ENCODE results near the gene SLC23A3.

SLC23A3 gene

DNA sequence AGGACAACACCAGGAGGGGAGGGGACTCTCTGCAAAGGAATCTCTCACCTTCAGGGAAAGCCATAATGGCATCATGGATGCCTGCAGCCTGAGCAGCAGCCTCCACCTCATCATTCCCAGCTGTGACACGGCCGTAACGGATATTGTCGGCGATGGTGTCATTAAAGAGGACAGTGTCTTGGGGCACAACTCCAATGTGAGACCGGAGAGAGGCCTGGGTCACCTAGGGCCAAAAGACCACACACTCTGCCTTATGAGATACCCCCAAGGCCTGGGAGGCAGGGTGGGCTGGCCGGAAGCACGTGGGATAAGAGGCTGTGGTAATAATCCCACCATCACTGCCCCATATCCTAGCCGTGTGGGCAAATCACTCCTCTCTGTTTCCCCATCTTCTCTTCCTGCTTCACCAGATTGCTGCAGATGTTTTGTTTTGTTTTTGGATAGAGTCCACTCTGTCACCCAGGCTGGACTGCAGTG, 41.1 kb upstream of the SLC23A3 start:
- H3K27me3 ChIP-seq (ENCODE audit: control insufficient read depth in 1 of 2, insufficient read depth in 2 of 2, low read length in 2 of 2) = no peaks in the 10 kb centered on the region
- H3K9me3 ChIP-seq (ENCODE audit: control insufficient read depth in 2 of 2, low read length in 2 of 2) = no peaks in the 10 kb centered on the region
- peaks cover 22% of the 10 kb centered on the region for H3K4me1 ChIP-seq (ENCODE audit: control insufficient read depth, insufficient read depth, low read length)
- no peak overlapping the region for H3K27ac ChIP-seq (ENCODE audit: low read length)
- H3K36me3 ChIP-seq (ENCODE audit: control insufficient read depth in 2 of 2, insufficient read depth in 2 of 2, low read length in 2 of 2) = peaks cover 40 to 57% of the 10 kb centered on the region in 2 donors
- H3K9ac ChIP-seq (ENCODE audit: low read length in 2 of 2) = no peak overlapping the region
- H3K4me3 ChIP-seq (ENCODE audit: low read length in 2 of 2) = no peak overlapping the region

DNA sequence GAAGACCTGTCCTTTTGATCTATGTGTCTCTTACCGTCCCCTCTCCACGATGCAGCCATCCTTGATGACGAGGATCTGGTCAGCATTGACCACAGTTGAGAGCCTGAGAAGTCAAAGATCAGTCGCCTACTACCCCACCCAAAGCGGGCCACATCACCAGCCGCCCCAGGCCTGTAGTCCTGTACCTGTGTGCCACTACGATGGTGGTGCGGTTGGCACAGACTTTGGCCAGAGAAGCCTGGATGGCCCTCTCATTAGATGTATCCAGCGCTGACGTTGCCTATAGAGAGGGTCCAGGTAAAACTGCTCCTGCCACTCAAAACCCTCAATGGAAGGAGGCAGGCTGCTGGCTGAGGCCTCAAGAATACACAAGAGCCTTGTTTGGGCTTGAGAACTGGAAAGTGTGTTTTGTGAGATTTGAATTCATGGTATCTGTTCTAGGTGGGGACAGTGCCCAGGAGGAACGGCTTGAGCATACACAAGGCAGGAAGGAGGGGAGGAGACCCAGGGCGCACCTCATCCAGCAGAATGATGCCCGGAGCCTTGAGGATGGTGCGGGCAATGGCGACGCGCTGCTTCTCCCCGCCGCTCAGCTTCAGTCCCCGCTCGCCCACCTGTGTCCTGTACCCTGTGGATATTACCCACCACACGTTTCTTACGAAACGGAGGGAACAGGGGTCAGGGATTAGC, 40.5 kb upstream of the SLC23A3 start:
- Histone ChIP-seq H3K27ac (ENCODE audit: low read length) (no peak overlapping the region), H3K9ac (ENCODE audit: low read length in 2 of 2) (no peak overlapping the region), H3K4me1 (ENCODE audit: control insufficient read depth, insufficient read depth, low read length) (peaks cover 22% of the 10 kb centered on the region), H3K9me3 (ENCODE audit: control insufficient read depth in 2 of 2, low read length in 2 of 2) (no peaks in the 10 kb centered on the region), H3K27me3 (ENCODE audit: control insufficient read depth in 1 of 2, insufficient read depth in 2 of 2, low read length in 2 of 2) (no peaks in the 10 kb centered on the region), H3K4me3 (ENCODE audit: low read length in 2 of 2) (no peak overlapping the region), H3K36me3 (ENCODE audit: control insufficient read depth in 2 of 2, insufficient read depth in 2 of 2, low read length in 2 of 2) (peaks cover 38 to 55% of the 10 kb centered on the region in 2 donors)

DNA sequence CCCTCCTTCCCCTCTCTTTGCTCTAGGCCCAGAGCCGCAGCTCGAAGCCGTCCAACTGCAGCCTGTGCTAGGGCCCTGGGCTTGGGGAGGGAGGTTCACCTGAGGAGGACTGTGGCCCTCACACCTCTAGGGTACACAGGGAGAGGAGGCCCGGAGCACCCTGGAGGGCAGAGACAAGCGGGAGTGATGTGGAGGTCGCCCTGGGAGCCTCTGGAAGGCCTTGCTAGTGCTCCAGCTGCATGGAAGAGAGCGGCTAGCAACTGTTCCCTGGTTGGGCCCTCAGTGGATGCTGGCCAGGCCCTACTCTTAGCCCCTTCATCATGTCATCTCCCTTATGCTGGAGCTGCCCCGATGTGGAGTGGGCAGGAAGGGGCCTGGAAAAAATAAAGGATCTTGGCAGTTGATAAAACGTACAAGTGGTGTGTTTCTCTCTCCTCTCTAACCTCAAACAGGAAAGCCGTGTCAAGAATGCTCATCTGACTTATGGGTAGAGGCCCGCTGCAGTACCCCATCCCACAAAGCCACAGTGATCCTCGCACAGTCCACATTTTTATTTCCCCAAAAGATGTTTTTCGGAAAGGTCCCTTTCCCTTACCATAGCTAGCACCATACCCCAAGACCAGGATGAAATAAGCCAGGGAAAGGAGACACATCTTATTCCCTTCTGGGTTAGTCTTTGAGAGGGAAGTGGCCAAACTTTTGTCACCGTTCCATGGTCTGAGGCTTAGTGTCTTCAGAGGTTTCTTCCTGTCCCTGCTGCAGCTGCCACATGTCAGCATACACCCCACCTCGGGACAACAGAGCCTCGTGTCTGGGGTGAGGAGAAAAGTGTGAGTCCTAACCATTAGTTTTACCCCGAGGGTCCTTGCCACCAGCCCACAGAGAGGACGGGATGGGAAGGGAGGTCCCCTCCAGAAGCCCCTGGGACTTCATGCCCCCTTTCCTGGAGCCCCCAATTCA, 39.7 kb upstream of the SLC23A3 start:
- H3K9ac ChIP-seq (ENCODE audit: low read length in 2 of 2) = no peak overlapping the region
- H3K4me3 ChIP-seq (ENCODE audit: low read length in 2 of 2) = no peak overlapping the region
- H3K9me3 ChIP-seq (ENCODE audit: control insufficient read depth in 2 of 2, low read length in 2 of 2) = no peaks in the 10 kb centered on the region
- peaks cover 22% of the 10 kb centered on the region for H3K4me1 ChIP-seq (ENCODE audit: control insufficient read depth, insufficient read depth, low read length)
- peaks cover 34 to 47% of the 10 kb centered on the region in 2 donors for H3K36me3 ChIP-seq (ENCODE audit: control insufficient read depth in 2 of 2, insufficient read depth in 2 of 2, low read length in 2 of 2)
- no peaks in the 10 kb centered on the region for H3K27me3 ChIP-seq (ENCODE audit: control insufficient read depth in 1 of 2, insufficient read depth in 2 of 2, low read length in 2 of 2)
- H3K27ac ChIP-seq (ENCODE audit: low read length) = no peak overlapping the region

DNA sequence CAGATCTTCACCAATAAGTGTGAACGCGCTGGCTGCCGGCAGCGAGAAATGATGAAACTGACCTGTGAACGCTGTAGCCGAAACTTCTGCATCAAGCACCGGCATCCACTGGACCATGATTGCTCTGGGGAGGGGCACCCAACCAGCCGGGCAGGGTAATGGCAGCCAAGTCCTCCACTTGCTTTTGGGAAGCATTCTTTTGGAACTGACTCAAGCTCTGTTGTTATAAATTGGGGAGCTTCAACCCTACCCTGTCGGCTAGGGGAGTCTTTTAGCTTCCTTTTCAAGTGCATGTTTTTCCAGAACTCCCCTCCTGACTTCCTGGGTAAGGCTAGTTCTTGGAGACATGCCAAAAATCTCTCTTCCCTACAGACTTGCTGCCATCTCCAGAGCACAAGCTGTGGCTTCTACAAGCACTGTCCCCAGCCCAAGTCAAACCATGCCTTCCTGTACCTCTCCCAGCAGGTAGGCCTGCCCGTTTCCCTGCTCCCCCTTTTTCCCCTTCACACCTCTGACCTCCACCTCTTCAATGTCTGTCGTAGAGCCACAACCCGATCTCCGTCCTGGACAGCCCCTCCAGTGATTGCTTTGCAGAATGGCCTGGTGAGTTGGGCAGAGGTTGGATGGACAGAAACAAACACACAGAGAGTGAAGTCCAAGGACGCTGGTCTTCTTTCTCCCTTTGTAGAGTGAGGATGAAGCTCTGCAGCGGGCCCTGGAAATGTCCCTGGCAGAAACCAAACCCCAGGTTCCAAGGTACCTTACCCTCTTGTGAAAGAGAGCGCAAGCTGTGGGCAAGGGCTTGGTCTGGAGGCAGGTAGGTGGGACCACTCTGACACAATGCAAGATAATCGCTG, 38.3 kb upstream of the SLC23A3 start:
- H3K36me3 ChIP-seq (ENCODE audit: control insufficient read depth in 2 of 2, insufficient read depth in 2 of 2, low read length in 2 of 2) = peaks cover 22 to 33% of the 10 kb centered on the region in 2 donors
- H3K4me3 ChIP-seq (ENCODE audit: low read length in 2 of 2) = peak overlapping the region; percentile 54 to 93
- no peaks in the 10 kb centered on the region for H3K9me3 ChIP-seq (ENCODE audit: control insufficient read depth in 2 of 2, low read length in 2 of 2)
- H3K27me3 ChIP-seq (ENCODE audit: control insufficient read depth in 1 of 2, insufficient read depth in 2 of 2, low read length in 2 of 2) = no peaks in the 10 kb centered on the region
- peak overlapping the region; percentile 55 to 69 for H3K9ac ChIP-seq (ENCODE audit: low read length in 2 of 2)
- peak overlapping the region; percentile 92 for H3K27ac ChIP-seq (ENCODE audit: low read length)
- H3K4me1 ChIP-seq (ENCODE audit: control insufficient read depth, insufficient read depth, low read length) = peaks cover 22% of the 10 kb centered on the region

DNA sequence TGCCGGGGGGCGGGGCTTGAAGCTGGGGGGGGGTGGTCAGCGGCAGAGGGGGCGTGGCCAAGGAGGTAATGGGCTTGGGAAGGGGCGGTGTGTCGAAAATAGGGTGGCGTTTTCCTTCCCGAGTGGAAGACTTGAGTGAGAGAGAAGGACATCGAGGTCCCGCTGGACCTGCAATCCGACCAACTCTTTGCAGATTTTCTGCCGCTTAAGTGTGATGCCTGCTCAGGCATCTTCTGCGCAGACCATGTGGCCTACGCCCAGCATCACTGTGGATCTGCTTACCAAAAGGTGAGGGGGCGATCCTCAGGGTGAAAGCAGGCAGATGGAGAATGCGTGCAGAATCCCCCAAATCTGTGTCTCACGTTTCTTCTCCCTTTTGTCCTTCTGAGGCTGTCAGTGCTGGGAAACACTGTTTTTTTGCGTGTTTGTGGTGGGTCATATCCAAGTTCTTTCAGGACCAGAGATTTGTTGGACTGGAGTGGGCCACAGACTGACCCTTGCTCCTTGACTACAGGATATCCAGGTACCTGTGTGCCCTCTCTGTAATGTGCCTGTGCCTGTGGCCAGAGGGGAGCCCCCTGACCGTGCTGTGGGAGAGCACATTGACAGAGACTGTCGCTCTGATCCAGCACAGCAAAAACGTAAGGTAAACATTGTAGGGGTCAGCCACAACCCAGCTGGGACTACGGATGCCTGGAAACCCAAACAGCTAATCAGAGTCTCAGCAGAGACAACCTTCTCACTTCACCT, 37.5 kb upstream of the SLC23A3 start:
- Histone ChIP-seq H3K9ac (ENCODE audit: low read length in 2 of 2) (peak overlapping the region; percentile 55 to 69), H3K9me3 (ENCODE audit: control insufficient read depth in 2 of 2, low read length in 2 of 2) (no peaks in the 10 kb centered on the region)

DNA sequence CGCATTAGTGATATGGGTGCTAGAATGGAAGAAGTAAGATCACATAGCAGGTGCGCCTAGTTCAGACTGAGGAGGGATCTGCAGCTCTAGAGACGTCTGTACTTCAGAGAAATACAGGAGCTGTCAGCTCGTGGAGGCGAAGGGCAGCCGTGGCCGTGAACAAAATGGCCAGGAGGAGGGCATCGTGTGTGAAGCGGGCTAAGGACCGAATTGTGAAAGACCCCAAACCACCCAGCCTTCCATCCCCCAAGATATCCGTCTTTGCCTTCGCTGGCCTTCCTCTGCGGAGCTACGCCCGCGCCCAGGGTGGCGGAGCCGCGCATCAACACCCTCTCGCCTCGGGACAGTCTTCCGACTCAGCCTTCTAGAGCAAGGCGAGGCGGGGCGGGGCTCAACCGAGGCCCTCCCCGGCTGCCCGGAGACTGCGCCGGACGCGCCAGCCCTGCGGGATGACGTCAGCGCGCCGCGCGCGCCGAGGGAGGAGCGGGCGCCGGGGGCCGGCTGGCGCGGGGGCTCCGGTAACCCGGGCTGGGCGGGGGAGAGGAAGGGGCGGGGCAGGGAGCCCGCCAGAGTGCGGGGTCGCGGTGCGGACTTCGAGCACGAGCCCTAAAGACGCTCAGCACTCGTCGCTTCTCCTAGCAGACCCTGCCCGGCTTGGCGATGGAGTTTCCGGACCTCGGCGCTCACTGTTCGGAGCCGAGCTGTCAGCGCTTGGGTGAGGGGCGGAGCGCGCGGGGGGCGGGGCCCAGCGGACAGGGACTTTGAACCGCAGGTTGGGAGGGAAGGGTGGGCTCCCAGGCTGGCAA, 36.7 kb upstream of the SLC23A3 start, which contains the start of gene ZFAND2B:
TSS of gene ZFAND2B (plus strand) at position 455 of the 806 bp plus-strand sequence. CDS start at position 661, 206 bp downstream.
- Histone ChIP-seq H3K9me3 (ENCODE audit: control insufficient read depth in 2 of 2, low read length in 2 of 2) (no peaks in the 10 kb centered on the region), H3K27ac (ENCODE audit: low read length) (peak within 1 kb of the TSS; percentile 92), H3K27me3 (ENCODE audit: control insufficient read depth in 1 of 2, insufficient read depth in 2 of 2, low read length in 2 of 2) (no peaks in the 10 kb centered on the region), H3K36me3 (ENCODE audit: control insufficient read depth in 2 of 2, insufficient read depth in 2 of 2, low read length in 2 of 2) (peaks cover 19 to 26% of the 10 kb centered on the region in 2 donors), H3K4me1 (ENCODE audit: control insufficient read depth, insufficient read depth, low read length) (peaks cover 22% of the 10 kb centered on the region), H3K9ac (ENCODE audit: low read length in 2 of 2) (peak within 1 kb of the TSS; percentile 93 to 96), H3K4me3 (ENCODE audit: low read length in 2 of 2) (peak within 1 kb of the TSS; percentile 90 to 93)

More for the DNA sequence above, 37.5 kb upstream of the SLC23A3 start:
- Histone ChIP-seq H3K27me3 (ENCODE audit: control insufficient read depth in 1 of 2, insufficient read depth in 2 of 2, low read length in 2 of 2) (no peaks in the 10 kb centered on the region), H3K36me3 (ENCODE audit: control insufficient read depth in 2 of 2, insufficient read depth in 2 of 2, low read length in 2 of 2) (peaks cover 22 to 28% of the 10 kb centered on the region in 2 donors), H3K27ac (ENCODE audit: low read length) (peak overlapping the region; percentile 92), H3K4me3 (ENCODE audit: low read length in 2 of 2) (peak overlapping the region; percentile 54 to 93), H3K4me1 (ENCODE audit: control insufficient read depth, insufficient read depth, low read length) (peaks cover 22% of the 10 kb centered on the region)

DNA sequence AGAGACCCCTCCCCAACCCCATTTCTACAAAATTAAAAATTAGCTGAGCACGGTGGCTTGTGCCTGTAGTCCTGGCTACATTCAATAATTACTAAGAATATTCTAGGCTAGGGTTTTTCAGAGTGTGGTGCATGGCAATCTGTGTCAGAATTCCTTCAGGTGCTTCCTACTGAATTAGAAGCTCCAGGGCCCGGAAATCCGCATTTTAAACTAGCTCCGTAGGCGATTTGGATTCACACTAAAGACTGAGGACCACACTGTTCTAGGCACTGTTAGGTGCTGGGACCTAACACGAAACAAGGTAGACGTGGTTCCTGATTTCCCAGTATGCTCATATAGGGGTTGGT, 36.1 kb upstream of the SLC23A3 start:
- no peaks in the 10 kb centered on the region for H3K9me3 ChIP-seq (ENCODE audit: control insufficient read depth in 2 of 2, low read length in 2 of 2)
- H3K4me3 ChIP-seq (ENCODE audit: low read length in 2 of 2) = peak overlapping the region; percentile 90 to 93
- peak overlapping the region; percentile 92 for H3K27ac ChIP-seq (ENCODE audit: low read length)
- H3K4me1 ChIP-seq (ENCODE audit: control insufficient read depth, insufficient read depth, low read length) = peaks cover 22% of the 10 kb centered on the region
- peak overlapping the region; percentile 93 to 96 for H3K9ac ChIP-seq (ENCODE audit: low read length in 2 of 2)
- no peaks in the 10 kb centered on the region for H3K27me3 ChIP-seq (ENCODE audit: control insufficient read depth in 1 of 2, insufficient read depth in 2 of 2, low read length in 2 of 2)
- H3K36me3 ChIP-seq (ENCODE audit: control insufficient read depth in 2 of 2, insufficient read depth in 2 of 2, low read length in 2 of 2) = peaks cover 19 to 24% of the 10 kb centered on the region in 2 donors

DNA sequence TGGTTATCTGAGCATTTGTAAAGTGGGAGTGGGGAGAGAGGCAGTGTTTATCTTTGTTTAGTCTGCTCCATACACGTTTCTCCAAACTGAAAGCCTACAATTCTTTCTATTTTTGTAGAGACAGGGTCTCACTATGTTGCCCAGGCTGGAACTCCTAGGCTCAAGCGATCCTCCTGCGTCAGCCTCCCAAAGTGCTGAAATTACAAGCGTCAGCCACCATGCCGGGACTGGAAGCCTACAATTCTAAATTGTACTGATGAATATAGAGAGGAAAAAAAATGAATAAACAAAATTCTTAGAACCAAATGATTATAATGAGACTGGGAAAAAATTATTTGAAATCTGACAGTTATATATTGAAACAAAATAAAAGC, 35.3 kb upstream of the SLC23A3 start:
- Histone ChIP-seq H3K27me3 (ENCODE audit: control insufficient read depth in 1 of 2, insufficient read depth in 2 of 2, low read length in 2 of 2) (no peaks in the 10 kb centered on the region), H3K27ac (ENCODE audit: low read length) (no peak overlapping the region), H3K9me3 (ENCODE audit: control insufficient read depth in 2 of 2, low read length in 2 of 2) (no peaks in the 10 kb centered on the region), H3K36me3 (ENCODE audit: control insufficient read depth in 2 of 2, insufficient read depth in 2 of 2, low read length in 2 of 2) (peaks cover 16 to 17% of the 10 kb centered on the region in 2 donors), H3K4me3 (ENCODE audit: low read length in 2 of 2) (no peak overlapping the region), H3K9ac (ENCODE audit: low read length in 2 of 2) (no peak overlapping the region), H3K4me1 (ENCODE audit: control insufficient read depth, insufficient read depth, low read length) (peaks cover 22% of the 10 kb centered on the region)

DNA sequence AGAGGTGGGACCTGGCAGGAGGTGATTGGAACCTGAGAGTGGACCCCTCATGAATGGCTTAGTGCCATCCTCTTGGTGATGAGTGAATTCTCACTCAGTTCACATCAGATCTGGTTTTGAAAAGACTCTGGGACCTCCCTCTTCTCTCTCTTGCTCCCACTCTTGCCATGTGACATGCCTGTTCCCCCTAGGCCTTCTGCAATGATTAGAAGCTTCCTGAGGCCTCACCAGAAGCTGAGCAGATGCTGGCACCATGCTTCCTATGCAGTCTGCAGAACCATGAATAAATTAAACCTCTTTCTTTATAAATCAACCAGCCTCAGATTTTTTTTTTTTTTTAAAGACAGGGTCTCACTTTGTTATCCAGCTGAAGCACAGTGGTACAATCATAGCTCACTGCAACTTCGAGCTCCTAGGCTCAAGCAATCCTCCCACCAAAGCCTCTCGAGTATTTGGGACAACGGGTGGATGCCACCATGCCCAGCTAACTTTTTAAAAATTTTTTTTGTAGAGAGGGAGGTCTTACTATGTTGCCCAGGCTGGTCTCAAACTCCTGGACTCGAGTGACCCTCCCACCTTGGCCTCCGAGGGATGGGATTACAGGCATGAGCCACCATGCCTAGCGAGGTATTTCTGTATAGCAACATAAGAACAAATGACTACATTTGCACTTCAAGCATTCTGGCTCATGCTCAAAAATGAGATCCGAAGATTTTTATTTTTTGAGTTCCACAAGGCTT, 34.8 kb upstream of the SLC23A3 start:
- H3K4me3 ChIP-seq (ENCODE audit: low read length in 2 of 2) = no peak overlapping the region
- H3K9me3 ChIP-seq (ENCODE audit: control insufficient read depth in 2 of 2, low read length in 2 of 2) = no peaks in the 10 kb centered on the region
- peaks cover 11 to 12% of the 10 kb centered on the region in 2 donors for H3K36me3 ChIP-seq (ENCODE audit: control insufficient read depth in 2 of 2, insufficient read depth in 2 of 2, low read length in 2 of 2)

More for the DNA sequence above, 34.8 kb upstream of the SLC23A3 start:
- H3K9ac ChIP-seq (ENCODE audit: low read length in 2 of 2) = no peak overlapping the region
- no peak overlapping the region for H3K27ac ChIP-seq (ENCODE audit: low read length)
- H3K27me3 ChIP-seq (ENCODE audit: control insufficient read depth in 1 of 2, insufficient read depth in 2 of 2, low read length in 2 of 2) = peaks cover 0 to under 1% of the 10 kb centered on the region in 2 donors
- H3K4me1 ChIP-seq (ENCODE audit: control insufficient read depth, insufficient read depth, low read length) = peaks cover 22% of the 10 kb centered on the region
